ENCODE results near the gene KCNQ5.

Gene KCNQ5

DNA sequence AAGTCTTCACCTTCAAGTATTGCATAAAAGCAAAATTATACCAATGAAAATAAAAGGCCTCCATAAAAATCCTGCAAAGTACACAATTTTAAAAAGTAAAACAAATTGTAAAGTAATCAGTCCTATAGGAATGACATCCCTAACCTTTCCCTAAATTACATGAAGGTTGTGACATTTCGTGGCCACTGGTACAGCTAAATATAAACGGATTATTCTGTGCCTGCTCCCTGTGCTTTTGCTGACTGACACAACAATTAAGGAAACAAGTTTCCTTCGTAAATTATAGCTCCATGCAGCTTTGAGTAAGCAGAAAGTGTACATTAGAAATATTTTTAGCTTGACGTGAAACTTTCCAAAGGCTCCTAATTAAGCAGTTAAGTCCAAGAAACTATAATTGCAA is 222.8 kb downstream of the KCNQ5 start:
- Histone ChIP-seq H3K4me3 (ENCODE audit: low read depth, low read length) (no peak overlapping the region), H3K9ac (no peak overlapping the region), H3K79me2 (no peaks in the 10 kb centered on the region), H3K9me3 (ENCODE audit: control insufficient read depth, low read length) (no peaks in the 10 kb centered on the region), H3K4me1 (no peaks in the 10 kb centered on the region), H3K4me2 (ENCODE audit: low read length) (no peak overlapping the region), H3K27me3 (ENCODE audit: control insufficient read depth, insufficient read depth, low read length) (no peaks in the 10 kb centered on the region), H3K36me3 (ENCODE audit: control insufficient read depth, insufficient read depth, low read length) (no peaks in the 10 kb centered on the region), H2AFZ (no peak overlapping the region), H3K27ac (no peak overlapping the region)
- no peak for TF ChIP-seq CTCF (IDR thresholded peaks at IDR 0.05)

GRCh38 chr6:72849346-72849745 is 227.5 kb downstream of the KCNQ5 start:
- no peak overlapping the region for H3K27ac ChIP-seq
- no peaks in the 10 kb centered on the region for H3K79me2 ChIP-seq
- H3K36me3 ChIP-seq (ENCODE audit: control insufficient read depth, insufficient read depth, low read length): no peaks in the 10 kb centered on the region
- no peak overlapping the region for H3K4me3 ChIP-seq (ENCODE audit: low read depth, low read length)
- H3K9ac ChIP-seq: no peak overlapping the region
- no peaks in the 10 kb centered on the region for H3K4me1 ChIP-seq
- no peak overlapping the region for H3K4me2 ChIP-seq (ENCODE audit: low read length)
- H3K9me3 ChIP-seq (ENCODE audit: control insufficient read depth, low read length): no peaks in the 10 kb centered on the region
- H3K27me3 ChIP-seq (ENCODE audit: control insufficient read depth, insufficient read depth, low read length): no peaks in the 10 kb centered on the region
- H2AFZ ChIP-seq: no peak overlapping the region
- TF ChIP-seq CTCF (IDR thresholded peaks at IDR 0.05): no peak

GRCh38 chr6:72850040-72850439 is 228.2 kb downstream of the KCNQ5 start:
- H3K4me1 ChIP-seq: no peaks in the 10 kb centered on the region
- H3K9ac ChIP-seq: no peak overlapping the region
- no peak overlapping the region for H3K27ac ChIP-seq
- no peaks in the 10 kb centered on the region for H3K27me3 ChIP-seq (ENCODE audit: control insufficient read depth, insufficient read depth, low read length)
- H3K4me3 ChIP-seq (ENCODE audit: low read depth, low read length): no peak overlapping the region
- H3K79me2 ChIP-seq: no peaks in the 10 kb centered on the region
- H3K36me3 ChIP-seq (ENCODE audit: control insufficient read depth, insufficient read depth, low read length): no peaks in the 10 kb centered on the region
- H3K9me3 ChIP-seq (ENCODE audit: control insufficient read depth, low read length): no peaks in the 10 kb centered on the region
- H2AFZ ChIP-seq: no peak overlapping the region
- TF ChIP-seq CTCF (IDR thresholded peaks at IDR 0.05): no peak
- no peak overlapping the region for H3K4me2 ChIP-seq (ENCODE audit: low read length)

DNA sequence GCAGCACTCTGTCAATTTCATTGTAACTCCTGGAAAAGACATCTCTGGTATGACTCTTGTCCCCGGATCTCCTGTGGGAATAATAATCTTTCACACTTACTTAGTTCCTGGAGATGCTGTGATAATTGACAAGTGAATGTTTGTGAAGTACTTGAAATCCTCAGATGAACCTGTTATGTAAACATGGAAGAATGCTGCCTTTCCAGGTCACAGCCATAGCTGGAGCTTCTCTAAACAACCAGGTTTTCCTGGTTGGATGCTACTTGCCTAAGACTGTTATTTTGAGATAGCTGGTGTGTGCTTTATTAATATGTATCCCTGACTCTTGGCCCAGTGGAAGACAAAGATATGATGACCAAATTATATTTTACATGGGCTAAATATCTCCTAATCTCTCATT is 228.6 kb downstream of the KCNQ5 start:
- no peak overlapping the region for H3K27ac ChIP-seq

More for the DNA sequence above, 228.6 kb downstream of the KCNQ5 start:
- Histone ChIP-seq H3K9ac (no peak overlapping the region), H3K27me3 (ENCODE audit: control insufficient read depth, insufficient read depth, low read length) (no peaks in the 10 kb centered on the region), H3K4me1 (no peaks in the 10 kb centered on the region), H3K79me2 (no peaks in the 10 kb centered on the region), H3K36me3 (ENCODE audit: control insufficient read depth, insufficient read depth, low read length) (no peaks in the 10 kb centered on the region), H2AFZ (no peak overlapping the region), H3K4me3 (ENCODE audit: low read depth, low read length) (no peak overlapping the region), H3K4me2 (ENCODE audit: low read length) (no peak overlapping the region), H3K9me3 (ENCODE audit: control insufficient read depth, low read length) (no peaks in the 10 kb centered on the region)
- no peak for TF ChIP-seq CTCF (IDR thresholded peaks at IDR 0.05)

Measured in parathyroid adenoma (tissue), 2 donors.